SU-DHL-6 (cell line): ENCODE results near the gene SEC62.

Experiments
- EZH2phosphoT487 ChIP-seq: fragments of 200-600 bp; sonication (generic), shearing (Covaris generic); conservative IDR thresholded peaks from 2 replicates; pipeline ENCODE4 v1.6.1; 2018; ENCODE audit warnings: mild to moderate bottlenecking, antibody characterized with exemption, low read length, moderate library complexity, mixed read lengths
- TF ChIP-seq, protein P1 (sequence below): fragments of 200-600 bp; sonication (generic); IDR thresholded peaks from one replicate; pipeline ENCODE4 v1.5.1; 2017; ENCODE audit warnings: antibody characterized with exemption, mild to moderate bottlenecking, low read length, moderate library complexity; ENCODE audit not compliant: insufficient read depth, poor library complexity, severe bottlenecking

DNA sequence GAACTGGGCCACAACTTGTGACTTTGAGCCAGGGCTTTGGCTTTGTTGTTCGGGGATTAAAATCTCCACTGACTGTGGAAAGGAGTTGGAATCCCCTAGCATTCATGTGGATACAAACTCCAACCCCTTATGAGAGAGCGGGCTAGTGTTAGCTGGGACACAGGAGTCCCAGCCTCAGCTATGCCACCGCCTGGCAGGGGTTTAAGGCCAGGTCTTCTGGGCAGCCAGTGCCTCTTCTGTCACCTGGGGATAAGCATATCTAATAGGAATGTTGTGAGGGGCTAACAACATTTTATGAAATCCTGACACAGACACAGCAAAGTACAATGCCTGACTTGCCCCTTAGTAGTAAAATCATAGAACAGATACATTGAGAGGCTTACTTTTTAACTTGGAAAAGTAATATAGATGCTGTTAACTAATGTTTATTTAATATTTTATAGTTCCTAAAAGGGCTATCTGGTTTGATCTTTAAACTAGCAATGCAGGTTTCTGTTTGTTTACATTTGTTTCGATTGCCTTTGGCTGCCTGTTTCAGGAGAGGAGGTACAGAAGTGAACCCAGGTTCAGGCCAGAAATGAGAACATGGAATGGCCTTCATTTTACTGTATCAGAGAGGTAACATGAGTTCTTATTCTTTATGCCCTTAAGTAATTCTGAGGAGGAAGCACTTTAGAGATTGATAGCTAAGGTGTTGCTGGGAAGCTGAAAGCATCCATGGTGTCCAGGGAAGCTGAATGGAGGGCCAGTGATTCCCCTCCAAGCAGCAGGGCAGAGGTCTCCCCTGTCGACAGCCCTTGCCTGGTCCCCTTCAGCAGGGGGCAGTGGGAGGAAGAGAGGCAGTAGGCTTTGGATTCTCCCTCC lies 79.9 kb downstream of the SEC62 start:
- TF ChIP-seq, protein P1, sequence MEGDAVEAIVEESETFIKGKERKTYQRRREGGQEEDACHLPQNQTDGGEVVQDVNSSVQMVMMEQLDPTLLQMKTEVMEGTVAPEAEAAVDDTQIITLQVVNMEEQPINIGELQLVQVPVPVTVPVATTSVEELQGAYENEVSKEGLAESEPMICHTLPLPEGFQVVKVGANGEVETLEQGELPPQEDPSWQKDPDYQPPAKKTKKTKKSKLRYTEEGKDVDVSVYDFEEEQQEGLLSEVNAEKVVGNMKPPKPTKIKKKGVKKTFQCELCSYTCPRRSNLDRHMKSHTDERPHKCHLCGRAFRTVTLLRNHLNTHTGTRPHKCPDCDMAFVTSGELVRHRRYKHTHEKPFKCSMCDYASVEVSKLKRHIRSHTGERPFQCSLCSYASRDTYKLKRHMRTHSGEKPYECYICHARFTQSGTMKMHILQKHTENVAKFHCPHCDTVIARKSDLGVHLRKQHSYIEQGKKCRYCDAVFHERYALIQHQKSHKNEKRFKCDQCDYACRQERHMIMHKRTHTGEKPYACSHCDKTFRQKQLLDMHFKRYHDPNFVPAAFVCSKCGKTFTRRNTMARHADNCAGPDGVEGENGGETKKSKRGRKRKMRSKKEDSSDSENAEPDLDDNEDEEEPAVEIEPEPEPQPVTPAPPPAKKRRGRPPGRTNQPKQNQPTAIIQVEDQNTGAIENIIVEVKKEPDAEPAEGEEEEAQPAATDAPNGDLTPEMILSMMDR: no peak
- TF ChIP-seq EZH2phosphoT487: no peak
